Right atrium auricular region (tissue), 2 donors: ENCODE results near the gene IGF1. TPM values are rescaled to one million over a fixed set of nuclear protein-coding genes. Genes with fewer than 3 reads are reported as not detected.
"Not testable (repeated sequence)": the region's sequence is repeated elsewhere in the genome, so short reads cannot be mapped to it uniquely, and the experiment has no call there.

Source experiments
- DNase-seq: peaks from one replicate; pipeline ENCODE4 v3.0.0-alpha.2; 2019; ENCODE audit warnings: low spot score
- H3K27ac ChIP-seq, 2 donors: fragments of 200-600 bp; sonication (generic); 1 replicate in 1 of 2; 2 replicates in 1 of 2; pipeline ENCODE4 v1.5.1; 2016 to 2019
- H3K27me3 ChIP-seq, 2 donors: fragments of 200-600 bp; sonication (generic); one replicate each; pipeline versions ENCODE4 v1.5.1 to v1.6.0; 2017 to 2019
- H3K36me3 ChIP-seq: fragments of 200-600 bp; sonication (generic); one replicate; pipeline ENCODE4 v1.5.1; 2016
- H3K4me1 ChIP-seq, 2 donors: fragments of 200-600 bp; sonication (generic); one replicate each; pipeline versions ENCODE4 v1.5.1 to v1.6.0; 2017 to 2019
- H3K4me3 ChIP-seq, 2 donors: fragments of 200-600 bp; sonication (generic); 1 replicate in 1 of 2; 2 replicates in 1 of 2; pipeline ENCODE4 v1.5.1; 2017 to 2019; ENCODE audit warnings: mild to moderate bottlenecking in 1 of 2, moderate library complexity in 1 of 2
- H3K9me3 ChIP-seq, 2 donors: fragments of 200-600 bp; sonication (generic); one replicate each; pipeline ENCODE4 v1.5.1; 2019
- CTCF ChIP-seq, 2 donors: fragments of 200-600 bp; sonication (generic); IDR thresholded peaks; one replicate each; pipeline ENCODE4 v1.5.1; 2019; ENCODE audit warnings: antibody characterized with exemption in 2 of 2
- total RNA-seq, 2 donors: library from RNA; depleted of rRNA; stranded (reverse); fragments of >200 nt; gene quantifications; one replicate each; pipeline ENCODE4 v1.1.0, GENCODE V29; 2016

IGF1 gene
- total RNA-seq, 2 donors from 2014 or later, result 11.4 to 26.1 TPM

- peaks cover 0 to 8% of the 10 kb centered on the region in 2 donors for H3K4me1 ChIP-seq
- TF ChIP-seq CTCF (IDR thresholded peaks at IDR 0.05), result no peak
- no peak for DNase-seq
- H3K27me3 ChIP-seq, result no peaks in the 10 kb centered on the region
- H3K36me3 ChIP-seq, result no peaks in the 10 kb centered on the region
- H3K9me3 ChIP-seq, result no peaks in the 10 kb centered on the region
- H3K4me3 ChIP-seq, result no peak overlapping the region
- H3K27ac ChIP-seq, result no peak overlapping the region
Observed at GRCh38 chr12:102459314-102459713, 21.0 kb downstream of the IGF1 start.

GRCh38 chr12:102454808-102455760 is 25.3 kb downstream of the IGF1 start:
- peak; percentile 80 for DNase-seq
- no peaks in the 10 kb centered on the region for H3K36me3 ChIP-seq
- H3K9me3 ChIP-seq, result no peaks in the 10 kb centered on the region
- H3K27me3 ChIP-seq, result no peaks in the 10 kb centered on the region
- TF ChIP-seq CTCF (IDR thresholded peaks at IDR 0.05), result no peak
- H3K27ac ChIP-seq, result peak overlapping the region in 1 of 2 donors; percentile 48
- peaks cover 0 to 8% of the 10 kb centered on the region in 2 donors for H3K4me1 ChIP-seq
- no peak overlapping the region for H3K4me3 ChIP-seq

GRCh38 chr12:102454330-102454729 is 26.0 kb downstream of the IGF1 start:
- H3K36me3 ChIP-seq, result no peaks in the 10 kb centered on the region
- no peak overlapping the region for H3K4me3 ChIP-seq
- H3K27me3 ChIP-seq, result no peaks in the 10 kb centered on the region
- no peak for DNase-seq
- peak overlapping the region in 1 of 2 donors; percentile 27 for H3K27ac ChIP-seq
- H3K4me1 ChIP-seq, result peaks cover 0 to 8% of the 10 kb centered on the region in 2 donors
- TF ChIP-seq CTCF (IDR thresholded peaks at IDR 0.05), result no peak
- H3K9me3 ChIP-seq, result no peaks in the 10 kb centered on the region

- Histone ChIP-seq H3K4me1 (peaks cover 0 to 8% of the 10 kb centered on the region in 2 donors), H3K27me3 (no peaks in the 10 kb centered on the region), H3K4me3 (no peak overlapping the region), H3K27ac (no peak overlapping the region), H3K9me3 (no peaks in the 10 kb centered on the region), H3K36me3 (no peaks in the 10 kb centered on the region)
- no peak for TF ChIP-seq CTCF (IDR thresholded peaks at IDR 0.05)
- DNase-seq, result no peak
Observed at GRCh38 chr12:102452605-102453004, 27.8 kb downstream of the IGF1 start.

- not testable (repeated sequence) for H3K4me1 ChIP-seq, H3K36me3 ChIP-seq, H3K27me3 ChIP-seq, H3K9me3 ChIP-seq, H3K27ac ChIP-seq, DNase-seq, H3K4me3 ChIP-seq
Observed at GRCh38 chr12:102449018-102449417, 31.3 kb downstream of the IGF1 start.

GRCh38 chr12:102447426-102447825 is 32.9 kb downstream of the IGF1 start:
- not testable (repeated sequence) for H3K27me3 ChIP-seq, H3K9me3 ChIP-seq, DNase-seq, H3K36me3 ChIP-seq, H3K27ac ChIP-seq, H3K4me1 ChIP-seq, H3K4me3 ChIP-seq
